Nucleus accumbens (tissue), 56 donors: ENCODE measurements around the gene TEX52.

Experiments
- DNase-seq, 56 donors: peaks; one replicate each; lab custom pipeline; 2025; lab: John Stamatoyannopoulos, UW

TEX52 gene

DNA sequence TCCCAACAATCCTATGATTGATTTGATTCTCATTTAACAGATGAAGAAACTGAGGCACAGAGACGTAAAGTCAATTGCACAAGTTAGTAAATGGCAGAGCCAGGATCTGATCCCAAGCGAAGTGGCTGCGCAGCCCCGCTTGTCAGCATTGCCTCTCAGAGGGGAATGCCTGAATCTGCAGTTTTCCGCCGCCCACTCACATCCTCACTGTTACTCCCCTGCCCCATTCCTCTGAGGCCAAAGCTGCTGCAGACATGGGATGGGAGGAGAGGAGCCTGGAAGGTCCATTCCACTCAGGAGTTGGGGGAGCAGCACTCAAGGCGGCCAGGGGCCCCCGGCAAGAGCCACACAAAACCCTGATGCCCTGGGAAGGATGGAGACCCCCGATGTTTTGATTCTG, 23.0 kb downstream of the TEX52 start:
- DNase-seq: peak in 4 of 56 donors; percentile 4 to 7 (median 7)

DNA sequence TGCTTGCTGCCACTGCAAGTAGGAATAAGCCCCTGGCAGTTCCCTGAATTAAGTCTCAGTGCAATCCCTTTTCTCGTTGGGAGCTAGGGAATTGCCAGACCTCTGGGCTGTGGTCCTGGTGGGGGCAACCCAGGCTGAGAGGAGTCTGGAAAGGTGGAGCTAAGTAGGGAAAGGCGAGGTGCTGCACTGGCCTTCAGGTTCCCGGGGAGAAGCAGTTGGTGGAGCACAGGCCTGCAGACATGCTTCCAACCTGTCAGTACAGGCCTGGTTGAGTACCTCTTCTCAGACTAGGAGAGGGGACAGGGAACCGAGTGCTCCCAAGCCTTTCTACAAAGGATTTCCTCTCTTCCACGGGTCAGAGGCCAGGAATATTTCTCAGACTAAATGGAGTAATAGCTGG, 23.5 kb downstream of the TEX52 start:
- DNase-seq: no peak

DNA sequence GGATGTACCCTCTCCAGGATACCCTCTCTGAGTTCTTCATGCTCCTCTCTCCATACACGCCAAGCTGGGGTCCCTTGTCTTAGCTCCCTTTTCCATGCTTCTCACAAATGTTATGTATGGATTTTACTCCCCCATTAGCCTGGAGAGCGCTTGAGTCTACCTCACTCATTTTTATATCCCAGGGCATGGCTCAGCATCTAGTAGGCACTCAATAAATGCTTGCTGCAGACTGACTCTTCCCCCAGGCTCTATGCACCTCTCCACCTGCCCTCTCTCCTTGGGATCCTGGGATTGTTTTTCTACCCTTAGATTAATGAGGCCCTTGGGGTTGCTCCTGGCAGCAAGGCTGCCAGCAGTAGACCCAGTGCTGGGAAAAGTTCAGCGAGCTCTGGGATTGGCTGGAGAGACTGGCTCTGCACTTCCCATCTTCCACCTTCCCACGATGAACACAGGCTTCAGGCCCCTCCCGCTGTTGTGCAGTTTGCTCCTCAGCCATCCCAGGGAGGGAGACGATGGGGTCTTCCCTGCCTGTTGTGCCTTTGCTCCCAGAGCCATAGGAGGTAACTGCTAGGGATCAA, 24.2 kb downstream of the TEX52 start:
- DNase-seq: no peak

DNA sequence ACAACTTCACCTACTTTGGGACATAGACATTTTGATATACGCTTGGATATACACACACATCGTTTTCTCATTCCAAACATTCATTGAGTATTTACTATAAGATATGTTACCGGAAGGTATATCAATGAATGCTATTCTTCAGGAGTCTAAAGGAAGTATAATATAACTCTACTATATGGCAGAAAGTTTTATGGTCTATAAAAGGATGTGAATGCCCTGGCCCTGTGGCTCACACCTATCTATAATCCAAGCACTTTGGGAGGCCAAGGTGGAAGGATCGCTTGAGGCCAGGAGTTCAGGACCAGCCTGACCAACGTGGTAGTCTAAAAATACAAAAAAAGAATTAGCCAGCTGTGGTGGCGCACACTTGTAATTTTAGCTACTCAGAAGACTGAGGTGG, 27.6 kb downstream of the TEX52 start:
- no peak for DNase-seq

DNA sequence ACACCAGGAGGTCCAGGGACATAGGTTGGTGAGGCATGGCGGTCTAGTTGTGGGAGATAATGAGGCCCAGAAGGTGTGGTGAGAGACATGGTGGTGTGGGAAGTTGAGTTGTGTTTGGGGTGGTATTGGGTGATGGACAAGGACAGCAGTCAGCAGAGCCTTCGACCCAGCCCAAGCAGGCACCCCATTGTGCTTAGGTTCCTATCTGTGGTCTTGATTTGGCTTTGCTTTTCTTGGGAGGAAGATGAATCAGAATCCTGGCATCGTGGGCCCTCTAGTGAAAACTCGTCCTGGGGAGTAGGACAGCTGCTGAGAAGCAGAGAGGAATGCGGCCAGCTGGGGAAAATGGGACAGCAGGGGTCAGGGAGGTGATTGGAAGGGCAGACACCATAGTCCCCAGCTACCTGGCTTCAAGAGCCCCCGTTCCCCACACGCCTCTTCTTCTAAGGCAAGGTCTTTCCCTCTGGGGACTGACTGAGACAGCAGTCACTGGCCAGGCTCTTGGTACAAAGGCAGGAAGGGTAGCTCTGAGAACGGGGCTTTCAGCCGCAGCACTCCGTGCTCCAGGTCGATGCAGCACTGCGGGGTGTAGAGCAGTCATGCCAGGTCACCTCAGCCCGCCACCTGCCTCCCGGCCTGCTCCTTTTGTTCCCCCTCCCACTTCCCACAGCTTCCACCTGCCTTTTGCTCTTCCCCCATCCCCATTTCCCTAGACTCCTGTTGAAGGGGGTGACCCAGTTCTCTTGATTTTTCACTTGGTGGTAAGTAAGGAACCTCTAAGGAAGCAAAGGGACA, 29.9 kb downstream of the TEX52 start:
- DNase-seq: no peak

DNA sequence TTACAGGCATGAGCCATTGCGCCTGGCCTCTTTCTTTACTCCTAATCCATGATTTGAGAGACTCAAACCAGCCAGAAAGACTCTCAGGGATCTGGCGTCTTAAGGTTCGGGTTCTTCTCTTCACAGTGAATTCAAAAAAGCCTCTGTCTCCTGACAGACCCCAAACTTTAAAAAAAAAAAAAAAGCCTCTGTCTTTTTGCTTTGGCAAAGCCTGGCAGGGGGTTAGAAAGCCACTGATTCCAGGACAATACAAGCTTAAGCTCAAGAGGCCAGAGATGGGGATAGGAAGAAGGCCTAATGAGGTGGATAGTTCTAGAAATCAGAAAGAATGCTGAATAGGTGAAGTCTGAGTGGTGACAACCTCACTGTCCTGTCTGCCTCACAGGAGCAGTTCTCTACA, 30.8 kb downstream of the TEX52 start:
- no peak for DNase-seq

DNA sequence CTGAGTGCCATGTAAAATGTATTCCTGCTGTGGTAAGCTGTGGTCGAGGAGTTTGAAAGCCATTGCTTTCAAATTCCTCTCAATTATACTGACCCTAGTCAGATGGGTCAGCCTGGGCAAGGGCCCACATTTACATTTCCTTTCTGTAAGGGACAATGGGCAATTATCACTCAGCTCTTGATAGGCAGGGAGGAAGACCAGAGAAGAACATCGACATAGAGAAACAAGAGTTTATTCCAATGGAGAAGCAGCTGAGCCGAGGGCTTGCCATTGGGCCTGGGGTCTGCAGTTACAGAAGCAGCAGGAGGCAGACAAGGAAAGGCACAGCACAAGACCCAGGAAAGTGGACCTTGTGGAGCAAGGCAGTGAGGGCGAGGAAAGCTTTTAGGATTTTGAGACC, 31.7 kb downstream of the TEX52 start:
- peak in 2 of 56 donors; percentile 9 to 25 for DNase-seq

DNA sequence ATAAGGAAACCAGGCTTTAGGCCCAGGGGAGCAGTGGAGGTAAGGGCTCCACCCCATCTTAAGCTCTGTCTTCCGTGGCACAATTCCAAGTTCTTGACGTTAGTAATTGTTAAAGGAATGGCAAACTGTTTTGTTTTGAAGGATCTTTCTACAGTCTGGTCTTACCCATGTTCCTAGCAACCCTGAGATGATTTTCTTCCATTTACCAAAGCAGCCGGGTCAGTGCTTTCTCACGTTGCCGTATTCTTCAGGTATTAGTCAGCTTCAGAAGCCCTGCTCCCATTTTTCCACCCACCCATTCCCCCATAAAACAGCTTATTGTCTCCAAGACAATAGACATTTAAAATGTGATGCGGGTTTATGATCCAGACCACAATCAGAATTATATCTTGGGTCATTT, 32.3 kb downstream of the TEX52 start:
- DNase-seq: no peak

DNA sequence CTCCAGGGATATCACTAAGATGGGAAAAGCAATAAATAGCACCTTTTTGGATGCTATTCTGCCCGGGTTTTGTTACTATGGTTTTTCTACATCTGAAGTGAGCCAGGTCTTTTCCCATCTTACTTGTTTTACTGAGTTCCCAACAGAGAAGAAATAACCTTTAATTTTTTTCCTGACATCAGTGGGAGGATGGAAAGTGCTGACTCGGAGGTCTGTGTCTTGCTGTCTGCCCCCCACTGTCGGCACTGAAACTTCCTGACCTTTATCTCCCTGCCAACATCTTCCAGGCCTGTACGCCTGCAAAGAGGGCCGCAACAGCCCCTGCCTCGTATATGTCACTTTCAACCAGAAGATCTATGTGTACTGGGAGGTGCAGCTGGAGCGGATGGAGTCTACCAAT, 33.4 kb downstream of the TEX52 start:
- DNase-seq: no peak

DNA sequence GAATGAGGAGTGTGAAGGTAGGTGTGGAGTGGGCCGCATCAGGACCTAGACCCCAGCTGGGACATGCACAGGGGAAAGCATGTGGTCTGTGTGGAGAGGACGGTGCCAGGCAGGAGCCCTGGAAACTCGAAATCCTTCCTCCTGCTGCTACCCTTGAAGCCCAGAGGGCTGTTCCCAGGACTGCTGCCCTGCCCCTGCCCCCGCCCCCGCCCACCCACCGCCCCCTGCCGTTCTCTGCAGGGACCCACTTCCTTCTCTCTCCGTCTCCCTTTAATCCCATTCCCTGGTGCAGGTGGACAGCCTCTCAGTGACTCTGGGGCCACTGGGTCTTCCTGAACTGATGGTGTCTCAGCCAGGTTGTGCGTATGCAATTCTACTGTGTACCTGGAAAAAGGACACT, 36.4 kb downstream of the TEX52 start:
- DNase-seq: no peak

DNA sequence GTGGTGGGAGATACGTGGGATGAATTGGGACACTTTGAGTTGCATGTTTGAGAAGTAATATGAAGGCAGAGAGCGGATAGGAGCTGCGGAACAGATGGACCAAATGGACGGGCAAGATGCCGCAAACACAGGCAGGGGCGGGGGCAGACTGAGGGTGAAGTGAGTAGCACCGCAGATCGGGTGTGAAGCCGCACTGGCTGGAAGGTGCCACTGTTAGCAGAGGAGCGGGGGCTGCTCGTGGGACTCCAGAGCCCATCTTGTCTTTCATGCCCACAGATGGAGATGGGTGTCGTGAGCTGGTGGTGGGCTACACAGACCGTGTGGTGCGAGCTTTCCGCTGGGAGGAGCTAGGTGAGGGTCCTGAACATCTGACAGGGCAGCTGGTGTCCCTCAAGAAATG, 37.0 kb downstream of the TEX52 start:
- no peak for DNase-seq

DNA sequence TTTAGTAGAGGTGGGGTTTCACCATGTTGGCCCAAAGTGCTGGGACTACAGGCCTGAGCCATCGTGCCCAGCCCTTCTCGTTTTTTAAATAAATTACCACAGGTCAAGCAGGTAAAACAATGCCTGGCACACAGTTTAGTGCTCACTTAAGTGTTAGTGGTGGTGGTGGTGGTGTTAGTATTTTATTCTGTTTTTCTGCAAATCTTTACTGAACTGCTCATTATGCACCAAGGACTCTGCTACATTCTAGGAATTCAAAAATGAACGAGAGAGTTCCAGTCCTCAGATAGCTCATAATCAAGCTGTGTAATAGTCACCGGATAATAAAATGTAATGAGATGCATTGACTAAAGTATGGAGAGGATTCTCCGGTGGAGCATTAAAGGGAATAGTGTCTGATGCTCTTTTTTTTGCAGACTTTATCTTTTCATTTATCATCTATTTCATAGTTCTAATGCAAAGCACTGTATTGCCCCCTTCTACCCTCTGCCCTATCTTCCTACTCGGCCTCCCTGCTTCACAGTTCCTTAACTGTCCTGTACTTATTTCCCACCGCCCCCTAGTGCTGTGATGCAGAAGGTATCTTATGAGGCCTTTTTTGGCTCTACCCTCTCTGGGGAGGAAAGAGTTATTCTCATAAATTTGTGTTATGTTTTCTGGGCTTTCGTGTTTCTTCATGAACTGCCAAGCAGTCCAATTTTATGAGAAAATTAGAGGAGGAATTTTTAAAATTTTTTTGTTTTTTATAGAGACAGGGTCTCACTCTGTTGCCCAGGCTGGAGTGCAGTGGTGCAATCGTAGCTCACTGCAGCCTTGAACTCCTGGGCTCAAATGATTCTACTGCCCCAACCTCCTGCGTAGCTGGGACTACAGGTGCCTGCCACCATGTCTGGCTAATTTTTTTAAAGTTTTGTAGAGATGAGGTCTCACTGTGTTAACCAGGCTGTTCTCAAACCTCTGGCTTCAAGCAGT, 43.3 kb downstream of the TEX52 start:
- DNase-seq: peak in 11 of 56 donors; percentile 6 to 59 (median 21)

DNA sequence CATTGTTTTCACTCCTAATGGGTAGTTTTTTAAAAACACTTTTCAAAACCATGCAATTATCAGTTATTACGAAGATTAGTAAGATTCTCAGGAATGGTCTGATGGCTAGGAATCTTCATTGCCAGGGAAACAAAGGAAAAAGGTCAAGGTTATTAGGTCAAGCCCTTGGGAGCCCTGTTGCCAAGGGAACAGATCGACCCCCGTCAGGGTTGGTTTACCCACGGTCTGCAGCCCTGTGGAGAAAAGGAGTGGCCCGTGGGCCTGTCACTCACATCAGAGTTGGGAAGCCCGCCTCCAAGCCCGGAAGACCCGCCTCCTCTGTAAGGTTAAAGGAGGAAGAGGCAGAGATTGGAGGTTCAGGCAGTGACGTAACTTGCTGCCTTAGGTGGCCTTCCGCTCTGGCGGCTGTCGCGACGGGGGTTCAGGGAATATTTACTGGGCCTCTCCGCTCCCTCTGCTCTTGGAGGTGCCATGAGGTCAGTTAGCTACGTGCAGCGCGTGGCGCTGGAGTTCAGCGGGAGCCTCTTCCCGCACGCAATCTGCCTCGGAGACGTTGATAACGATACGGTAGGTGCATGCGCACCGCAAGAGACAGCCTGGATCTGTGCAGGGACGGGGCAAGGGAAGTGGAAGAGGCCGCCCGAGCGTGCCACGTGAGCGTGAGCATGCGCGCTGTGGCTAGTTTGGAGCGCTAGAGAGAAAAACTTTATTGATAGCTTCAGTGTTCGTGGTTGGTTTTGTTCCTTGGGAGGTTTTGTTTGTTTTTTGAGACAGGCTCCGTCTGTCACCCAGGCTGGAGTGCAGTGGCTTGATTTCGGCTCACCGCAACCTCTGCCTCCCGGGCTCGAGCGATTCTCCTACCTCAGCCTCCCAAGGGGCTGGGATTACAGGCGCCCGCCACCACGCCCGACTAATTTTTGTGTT, 44.3 kb downstream of the TEX52 start, which contains the start of gene ITFG2:
Gene ITFG2 (plus strand): TSS at position 379 of the 924 bp plus-strand sequence. CDS start 93 bp downstream, at position 472.
- DNase-seq: peak; percentile 95 to 100 (median 99)

DNA sequence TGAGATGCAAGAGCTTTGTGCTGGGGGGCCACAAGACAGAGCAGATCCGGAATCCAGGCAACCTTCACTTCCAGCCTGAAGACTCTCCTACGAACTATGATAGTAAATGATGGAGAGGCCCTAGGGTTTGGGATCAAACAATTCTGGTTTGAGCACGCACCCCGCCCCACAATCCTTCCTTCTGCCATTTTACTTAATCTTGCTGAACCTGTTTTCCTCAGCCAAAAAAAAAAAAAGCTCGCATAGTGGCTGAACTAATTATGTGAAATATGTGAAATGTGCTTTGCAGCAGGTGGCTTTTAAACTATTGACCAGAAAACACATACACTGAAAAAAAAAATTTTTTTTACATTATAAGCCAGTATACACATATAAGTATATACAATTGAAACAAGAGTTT, 45.0 kb downstream of the TEX52 start:
- DNase-seq: no peak

DNA sequence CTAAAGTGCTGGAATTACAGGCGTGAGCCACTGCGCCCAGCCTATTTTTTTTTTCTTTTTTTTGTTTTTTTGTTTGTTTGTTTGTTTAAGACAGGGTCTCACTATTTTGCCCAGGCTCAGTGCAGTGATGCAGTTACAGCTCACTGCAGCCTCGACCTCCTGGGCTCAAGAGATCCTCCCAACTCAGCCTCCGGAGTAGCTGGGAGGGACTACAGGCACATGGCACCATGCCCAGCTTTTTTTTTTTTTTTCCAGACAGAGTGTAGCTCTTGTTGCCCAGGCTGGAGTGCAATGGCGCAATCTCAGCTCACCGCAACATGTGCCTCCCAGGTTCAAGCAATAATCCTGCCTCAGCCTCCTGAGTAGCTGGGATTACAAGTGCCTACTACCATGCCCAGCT, 50.1 kb downstream of the TEX52 start:
- DNase-seq: no peak

DNA sequence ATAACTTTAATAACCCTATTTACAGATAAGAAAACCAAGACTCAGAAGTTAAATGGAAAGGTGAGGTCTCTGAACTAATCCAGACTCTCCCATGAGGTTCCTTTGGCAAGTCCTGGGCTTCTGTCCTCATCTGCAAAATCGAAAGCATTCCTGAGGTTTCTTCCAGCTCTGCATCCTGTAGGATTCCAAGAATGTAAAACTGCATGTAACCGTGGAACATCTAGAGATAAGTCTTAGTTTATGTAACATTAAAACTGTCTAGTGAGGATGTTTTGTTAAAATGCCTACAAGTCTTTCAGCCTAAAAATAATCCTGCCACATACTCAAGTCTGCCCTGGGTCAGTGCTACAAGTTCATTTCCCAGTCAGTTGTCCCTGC, 51.7 kb downstream of the TEX52 start:
- DNase-seq: no peak

DNA sequence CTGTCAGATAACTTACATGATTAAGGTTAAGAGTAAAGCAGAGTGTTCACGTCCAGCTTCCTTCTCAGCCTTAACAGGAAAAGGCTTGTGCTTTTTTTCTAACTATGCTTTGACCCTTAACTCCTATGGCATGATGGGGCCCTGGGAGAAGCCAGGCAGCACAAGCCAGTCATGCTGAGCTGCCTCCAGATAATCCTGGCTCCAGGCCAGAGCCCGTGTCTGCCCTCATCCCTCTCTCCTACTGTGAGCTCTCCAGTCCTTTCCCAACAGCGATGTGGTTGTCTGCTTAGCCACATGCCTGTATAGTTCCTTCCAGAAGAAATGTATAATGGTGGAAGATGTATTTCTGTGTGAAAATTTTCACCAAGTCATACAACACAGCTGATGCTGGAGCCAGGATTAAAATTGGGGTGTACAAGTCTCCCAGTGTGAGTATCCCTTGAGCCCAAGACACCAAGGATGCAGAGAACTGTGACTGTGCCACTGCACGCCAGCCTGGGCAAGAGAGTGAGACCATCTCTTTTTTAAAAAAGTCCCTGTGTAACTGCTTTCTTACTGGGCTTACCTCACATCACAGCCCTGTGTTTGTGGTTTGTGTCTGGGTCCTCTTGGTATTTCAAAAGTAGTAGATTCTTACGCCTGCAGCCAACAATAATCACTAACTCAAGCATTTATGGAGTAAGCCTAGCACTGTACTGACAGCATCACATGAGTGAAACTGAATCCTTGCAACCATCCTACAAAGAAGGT, 52.3 kb downstream of the TEX52 start:
- peak in 18 of 56 donors; percentile 2 to 56 (median 23) for DNase-seq

DNA sequence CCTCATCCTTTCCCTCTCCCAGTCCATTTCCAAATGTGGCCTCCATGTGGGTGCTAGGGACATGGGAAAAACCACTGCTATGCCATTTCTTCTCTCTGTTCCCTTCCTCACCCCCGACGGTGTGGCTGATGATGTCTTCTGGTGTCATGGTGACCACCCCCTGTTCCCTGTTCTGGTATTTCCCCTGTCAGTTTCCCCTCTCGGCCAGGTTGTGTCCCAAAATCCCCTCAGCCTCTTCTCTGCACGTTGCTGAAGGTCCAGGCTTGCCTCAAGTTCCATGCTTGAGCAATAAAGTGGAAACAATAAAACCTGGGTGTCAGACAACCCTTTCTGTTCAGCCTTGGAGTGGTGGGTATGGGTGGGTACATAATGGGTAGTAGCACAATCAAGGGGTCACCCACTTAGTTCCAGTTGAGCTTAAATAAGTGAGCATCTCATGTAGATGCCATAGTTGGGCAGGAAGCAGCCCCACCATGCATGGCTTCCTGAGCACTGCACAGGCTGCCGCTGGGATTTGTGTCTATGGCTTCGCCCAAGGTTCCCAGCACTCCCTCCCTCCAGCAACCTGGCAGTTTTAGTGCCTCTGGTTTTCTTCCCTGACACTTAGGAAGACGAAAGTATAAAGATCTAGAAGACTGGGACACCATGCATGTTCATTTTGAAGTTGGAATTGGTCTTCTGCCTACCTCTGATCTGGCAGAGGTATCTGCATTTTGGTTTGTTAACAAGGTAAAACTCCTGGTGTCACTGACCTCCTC, 53.0 kb downstream of the TEX52 start:
- DNase-seq: peak in 1 of 56 donors; percentile 32
